Measurements from ENCODE around the gene TH. TPM values are rescaled to one million over a fixed set of nuclear protein-coding genes. Genes with fewer than 3 reads are reported as not detected.

TH gene
- total and polyA plus RNA-seq, 2 of the 8 experiments (the other 6 are each of a cell fraction or from before 2014, with no cell fraction given): 0.09 TPM; not detected in 1

DNA sequence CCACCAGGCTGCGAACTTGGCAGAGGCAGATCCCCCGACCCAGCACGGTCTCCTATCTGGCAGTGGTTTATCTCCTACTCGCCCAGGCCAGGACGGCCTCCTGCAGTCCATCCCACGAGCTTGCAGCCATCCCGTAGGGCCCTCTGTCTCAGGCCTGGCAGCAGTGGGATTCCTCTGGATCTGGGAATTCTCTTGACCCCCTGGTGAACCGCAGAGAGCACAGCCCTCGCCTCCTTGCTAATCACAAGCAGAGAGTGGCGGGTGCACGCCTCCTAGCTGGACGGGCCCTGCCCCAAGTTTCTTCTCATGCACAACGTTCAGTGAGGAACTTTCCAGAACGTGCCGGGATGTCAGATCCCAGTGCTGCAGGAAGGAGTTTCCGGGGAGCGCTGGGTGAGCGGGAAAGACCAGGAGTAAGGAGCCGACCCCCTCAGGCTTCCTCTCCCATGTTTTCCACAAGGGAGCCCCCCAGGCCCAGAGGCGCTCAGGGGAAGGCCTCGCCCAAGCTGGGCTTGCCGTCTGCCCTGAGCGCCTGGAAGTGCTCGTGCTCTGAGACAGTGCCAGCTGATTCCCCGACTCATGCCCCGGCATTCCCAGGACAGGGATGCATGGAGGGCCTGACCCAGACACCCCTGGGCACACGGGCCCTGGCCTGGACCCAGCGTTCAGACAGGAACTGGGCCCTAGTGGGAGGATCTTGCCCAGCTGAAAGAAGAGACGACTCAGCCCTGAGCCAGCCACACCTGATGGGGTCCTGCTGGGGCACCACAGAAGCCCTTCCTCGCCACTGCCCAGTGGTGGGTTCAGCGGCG is 57.0 kb downstream of the TH start:
- Histone ChIP-seq H4K91ac (replicated peaks; ENCODE audit: insufficient read length, low read length) (no peak overlapping the region), H3K79me2 (ENCODE audit: control insufficient read depth in 1 of 2, insufficient read depth in 2 of 2, low read length in 2 of 2) (no peaks in the 10 kb centered on the region), H3K9me3 (ENCODE audit: insufficient read depth in 2 of 2, low read depth in 1 of 2, low read length in 1 of 2) (peaks cover 8 to 13% of the 10 kb centered on the region in 2 experiments), H3K56ac (replicated peaks; ENCODE audit: insufficient read length, low read depth, low read length) (no peak overlapping the region), H3K4me3 (ENCODE audit: extremely low read depth in 1 of 4, insufficient read depth in 2 of 4, low read depth in 3 of 4, low read length in 4 of 4) (no peak overlapping the region), H3K36me3 (ENCODE audit: control insufficient read depth in 2 of 4, insufficient read depth in 4 of 4, low read length in 3 of 4) (no peaks in the 10 kb centered on the region), H3K14ac (ENCODE audit: insufficient read length) (no peak overlapping the region), H3K4me1 (replicated peaks in 1 of 4; ENCODE audit: control insufficient read depth in 3 of 4, insufficient read depth in 4 of 4, low read length in 3 of 4) (peaks cover 0 to 4% (median 1%) of the 10 kb centered on the region in 4 experiments; a peak in 2 of 7 replicates), H2BK5ac (ENCODE audit: low read depth, low read length) (no peak overlapping the region), H3K4ac (replicated peaks; ENCODE audit: insufficient read length, low read depth, low read length) (peak overlapping the region; percentile 35), H3K18ac (ENCODE audit: extremely low read depth, low read length) (no peak overlapping the region), H4K5ac (ENCODE audit: insufficient read length, low read depth, low read length) (no peak overlapping the region), H4K8ac (ENCODE audit: extremely low read depth, insufficient read depth, low read length) (no peak overlapping the region), H4K20me1 (replicated peaks in 1 of 2; ENCODE audit: control insufficient read depth in 1 of 2, insufficient read depth in 2 of 2, low read length in 2 of 2) (no peaks in the 10 kb centered on the region), H2BK15ac (ENCODE audit: low read length) (no peak overlapping the region; the same call in 1 of the 2 replicates), H2BK12ac (ENCODE audit: low read depth, low read length) (no peak overlapping the region), H3K23me2 (ENCODE audit: low read depth, low read length) (peaks cover under 1% of the 10 kb centered on the region; the same call in 1 of the 2 replicates), H3K23ac (ENCODE audit: insufficient read length) (no peak overlapping the region), H2AK5ac (ENCODE audit: low read depth, low read length) (no peak overlapping the region), H2AFZ (ENCODE audit: low read length) (no peak overlapping the region), H3K9ac (replicated peaks in 1 of 4; ENCODE audit: extremely low read depth in 1 of 4, low read depth in 3 of 4, low read length in 3 of 4) (no peak overlapping the region), H3K27me3 (replicated peaks in 1 of 4; ENCODE audit: control insufficient read depth in 3 of 4, extremely low read depth in 1 of 4, insufficient read depth in 3 of 4, low read length in 3 of 4) (no peaks in the 10 kb centered on the region; a peak in 1 of 7 replicates), H3K4me2 (ENCODE audit: insufficient read depth in 1 of 2, low read depth in 2 of 2, low read length in 2 of 2) (no peak overlapping the region), H2BK120ac (replicated peaks; ENCODE audit: low read depth, low read length) (no peak overlapping the region), H3K27ac (ENCODE audit: low read depth, low read length) (no peak overlapping the region), H3K79me1 (ENCODE audit: low read depth, low read length) (no peaks in the 10 kb centered on the region), H2BK20ac (ENCODE audit: low read length) (no peak overlapping the region)
- no peak for TF ChIP-seq SRF (IDR thresholded peaks at IDR 0.05; ENCODE audit: low read depth, low read length)
- CTCF ChIA-PET (ENCODE audit: partially characterized antibody): interaction anchor here (0.9 to 1.9 kb wide), 10 partner anchors 10 to 461 kb away, joined by 3 to 8 read pairs (median 4); no protein-coding TSS in a partner anchor
- POLR2A ChIA-PET (ENCODE audit: partially characterized antibody): no interaction called here
- no peak for DNase-seq (ENCODE audit: low read depth in 1 of 2, low spot score in 2 of 2)
- 91% methylated on average over 25 of the region's 32 CpGs; no CpG with 5 or more reads in 1 of the 2 experiments for WGBS, 2 experiments (ENCODE audit: extremely low coverage in 1 of 2, insufficient coverage in 1 of 2, insufficient read length in 1 of 2, insufficient replicate concordance in 2 of 2, low coverage in 1 of 2, low lambda C conversion rate in 2 of 2, missing lambda C conversion rate in 1 of 2)
- FAIRE-seq: no peak

MicroRNA genes within 50 kb of the gene (microRNA counts, 767-probe panel; counts per million panel counts)
- microRNA hsa-miR-483-3p (879 counts per million, percentile 95 among the panel's probes with 10 or more counts), microRNA hsa-miR-483-5p (879 counts per million, percentile 95 among the panel's probes with 10 or more counts)

Small RNA genes within 50 kb of the gene (microRNA-seq; reads per million reads assigned to microRNA genes)
- gene MIR4686 (ENCODE audit: borderline microRNAs expressed in 2 of 2, borderline number of aligned reads in 2 of 2, borderline replicate concordance in 1 of 2) (0 reads per million in 2 experiments), gene MIR483 (ENCODE audit: borderline microRNAs expressed in 2 of 2, borderline number of aligned reads in 2 of 2, borderline replicate concordance in 1 of 2) (0.41 to 5.5 reads per million in 2 experiments)

Small RNA genes within 50 kb of the gene (small RNA-seq; reads per million reads assigned to genes)
- gene MIR4686 (ENCODE audit: insufficient read depth) (not detected), gene MIR483 (ENCODE audit: insufficient read depth) (not detected)

Other genes with a start within 250 kb of the TH start
- gene MRPL23, start 224.5 kb downstream of the TH start, total RNA-seq (2021; fragmentation: NEBNext Ultra II Directional; extraction: Animal tissue kit (Norgen Biotek cat#: 25700)): 86.0 and 86.4 TPM in 2 replicates
- gene MRPL23, start 224.5 kb downstream of the TH start, polyA plus RNA-seq (2011; rRNA removed): 244 and 281 TPM in 2 replicates
- 5.2 and 5.6 TPM in 2 replicates for gene H19, start 174.0 kb downstream of the TH start, total RNA-seq (2021; fragmentation: NEBNext Ultra II Directional; extraction: Animal tissue kit (Norgen Biotek cat#: 25700))
- gene H19, start 174.0 kb downstream of the TH start, polyA plus RNA-seq (2011; rRNA removed): 10.0 and 16.2 TPM in 2 replicates
- gene IGF2, start 32.4 kb downstream of the TH start, total RNA-seq (2021; fragmentation: NEBNext Ultra II Directional; extraction: Animal tissue kit (Norgen Biotek cat#: 25700)): 1.3 and 1.5 TPM in 2 replicates
- gene IGF2, start 32.4 kb downstream of the TH start, polyA plus RNA-seq (2011; rRNA removed): 0.74 and 2.0 TPM in 2 replicates
- gene INS, start 10.6 kb downstream of the TH start, total RNA-seq (2021; fragmentation: NEBNext Ultra II Directional; extraction: Animal tissue kit (Norgen Biotek cat#: 25700)): not detected in 2 replicates
- not detected in 2 replicates for gene INS, start 10.6 kb downstream of the TH start, polyA plus RNA-seq (2011; rRNA removed)
- 0.23 and 0.56 TPM in 2 replicates for gene ASCL2, start 98.8 kb upstream of the TH start, total RNA-seq (2021; fragmentation: NEBNext Ultra II Directional; extraction: Animal tissue kit (Norgen Biotek cat#: 25700))
- gene ASCL2, start 98.8 kb upstream of the TH start, polyA plus RNA-seq (2011; rRNA removed): 0.41 and 0.51 TPM in 2 replicates
- gene C11orf21, start 130.1 kb upstream of the TH start, total RNA-seq (2021; fragmentation: NEBNext Ultra II Directional; extraction: Animal tissue kit (Norgen Biotek cat#: 25700)): not detected in 2 replicates
- not detected in 2 replicates for gene C11orf21, start 130.1 kb upstream of the TH start, polyA plus RNA-seq (2011; rRNA removed)
- gene TSPAN32, start 130.2 kb upstream of the TH start, total RNA-seq (2021; fragmentation: NEBNext Ultra II Directional; extraction: Animal tissue kit (Norgen Biotek cat#: 25700)): not detected in 2 replicates
- not detected in 2 replicates for gene TSPAN32, start 130.2 kb upstream of the TH start, polyA plus RNA-seq (2011; rRNA removed)
- gene CD81, start 205.5 kb upstream of the TH start, total RNA-seq (2021; fragmentation: NEBNext Ultra II Directional; extraction: Animal tissue kit (Norgen Biotek cat#: 25700)): 238 and 240 TPM in 2 replicates
- 309 and 386 TPM in 2 replicates for gene CD81, start 205.5 kb upstream of the TH start, polyA plus RNA-seq (2011; rRNA removed)
- 39.3 and 44.3 TPM in 2 replicates for gene TSSC4, start 228.9 kb upstream of the TH start, total RNA-seq (2021; fragmentation: NEBNext Ultra II Directional; extraction: Animal tissue kit (Norgen Biotek cat#: 25700))
- gene TSSC4, start 228.9 kb upstream of the TH start, polyA plus RNA-seq (2011; rRNA removed): 34.0 and 49.6 TPM in 2 replicates